ENCODE data around the gene CACNA2D2. TPM values are rescaled to one million over a fixed set of nuclear protein-coding genes. Genes with fewer than 3 reads are reported as not detected.

Gene CACNA2D2
- total RNA-seq, 1 donor, result not detected

DNA sequence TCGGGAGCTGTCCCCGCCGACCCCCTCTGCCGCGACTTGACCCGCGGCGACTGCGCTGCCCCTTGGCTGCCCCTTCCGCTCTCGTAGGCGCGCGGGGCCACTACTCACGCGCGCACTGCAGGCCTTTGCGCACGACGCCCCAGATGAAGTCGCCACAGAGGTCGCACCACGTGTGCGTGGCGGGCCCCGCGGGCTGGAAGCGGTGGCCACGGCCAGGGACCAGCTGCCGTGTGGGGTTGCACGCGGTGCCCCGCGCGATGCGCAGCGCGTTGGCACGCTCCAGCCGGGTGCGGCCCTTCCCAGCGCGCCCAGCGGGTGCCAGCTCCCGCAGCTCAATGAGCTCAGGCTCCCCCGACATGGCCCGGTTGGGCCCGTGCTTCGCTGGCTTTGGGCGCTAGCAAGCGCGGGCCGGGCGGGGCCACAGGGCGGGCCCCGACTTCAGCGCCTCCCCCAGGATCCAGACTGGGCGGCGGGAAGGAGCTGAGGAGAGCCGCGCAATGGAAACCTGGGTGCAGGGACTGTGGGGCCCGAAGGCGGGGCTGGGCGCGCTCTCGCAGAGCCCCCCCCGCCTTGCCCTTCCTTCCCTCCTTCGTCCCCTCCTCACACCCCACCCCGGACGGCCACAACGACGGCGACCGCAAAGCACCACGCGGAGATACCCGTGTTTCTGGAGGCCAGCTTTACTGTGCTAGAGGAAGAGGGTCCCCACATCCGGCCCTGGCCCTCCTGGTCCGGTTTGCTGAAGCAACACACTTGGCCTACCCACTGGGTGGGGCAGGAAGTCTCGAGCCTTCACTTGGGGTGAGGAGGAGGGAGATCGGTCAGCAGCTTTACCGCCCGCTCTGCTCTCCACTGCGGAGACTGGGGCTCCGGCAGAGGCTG is 162.7 kb downstream of the CACNA2D2 start, which contains the start of gene RASSF1:
Gene RASSF1 (minus strand): TSS at position 389 of the 882 bp plus-strand sequence. CDS start 31 bp downstream, at position 358.
- H3K27me3 ChIP-seq (ENCODE audit: insufficient read depth, low read length), result no peaks in the 10 kb centered on the region
- DNase-seq (ENCODE audit: insufficient read length, low spot score, missing footprints), result peak; percentile 96
- no peaks in the 10 kb centered on the region for H3K36me3 ChIP-seq (ENCODE audit: insufficient read depth, low read length)
- peaks cover 43% of the 10 kb centered on the region for H3K79me2 ChIP-seq (ENCODE audit: insufficient read depth, low read length)
- H3K9me3 ChIP-seq (ENCODE audit: low read depth, low read length), result no peaks in the 10 kb centered on the region
- peaks cover 6% of the 10 kb centered on the region for H4K20me1 ChIP-seq (ENCODE audit: insufficient read depth, low read length)
- TF ChIP-seq, protein P1, sequence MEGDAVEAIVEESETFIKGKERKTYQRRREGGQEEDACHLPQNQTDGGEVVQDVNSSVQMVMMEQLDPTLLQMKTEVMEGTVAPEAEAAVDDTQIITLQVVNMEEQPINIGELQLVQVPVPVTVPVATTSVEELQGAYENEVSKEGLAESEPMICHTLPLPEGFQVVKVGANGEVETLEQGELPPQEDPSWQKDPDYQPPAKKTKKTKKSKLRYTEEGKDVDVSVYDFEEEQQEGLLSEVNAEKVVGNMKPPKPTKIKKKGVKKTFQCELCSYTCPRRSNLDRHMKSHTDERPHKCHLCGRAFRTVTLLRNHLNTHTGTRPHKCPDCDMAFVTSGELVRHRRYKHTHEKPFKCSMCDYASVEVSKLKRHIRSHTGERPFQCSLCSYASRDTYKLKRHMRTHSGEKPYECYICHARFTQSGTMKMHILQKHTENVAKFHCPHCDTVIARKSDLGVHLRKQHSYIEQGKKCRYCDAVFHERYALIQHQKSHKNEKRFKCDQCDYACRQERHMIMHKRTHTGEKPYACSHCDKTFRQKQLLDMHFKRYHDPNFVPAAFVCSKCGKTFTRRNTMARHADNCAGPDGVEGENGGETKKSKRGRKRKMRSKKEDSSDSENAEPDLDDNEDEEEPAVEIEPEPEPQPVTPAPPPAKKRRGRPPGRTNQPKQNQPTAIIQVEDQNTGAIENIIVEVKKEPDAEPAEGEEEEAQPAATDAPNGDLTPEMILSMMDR (IDR thresholded peaks at IDR 0.05; ENCODE audit: extremely low read depth, low read depth, low read length), result no peak
- peak within 1 kb of the TSS; percentile 97 for H3K4me2 ChIP-seq (ENCODE audit: insufficient read depth, low read length)
- H3K4me3 ChIP-seq (ENCODE audit: insufficient read depth, low read length), result peak within 1 kb of the TSS; percentile 77
- peak within 1 kb of the TSS; percentile 83 for H3K27ac ChIP-seq (ENCODE audit: low read depth, low read length)
- H2AFZ ChIP-seq (ENCODE audit: low read length), result peak within 1 kb of the TSS; percentile 82
- peaks cover 44% of the 10 kb centered on the region for H3K4me1 ChIP-seq (ENCODE audit: insufficient read depth, low read length)

GRCh38 chr3:50340147-50340447 is 163.3 kb downstream of the CACNA2D2 start:
- Histone ChIP-seq H3K79me2 (ENCODE audit: insufficient read depth, low read length) (peaks cover 48% of the 10 kb centered on the region), H2AFZ (ENCODE audit: low read length) (peak overlapping the region; percentile 82), H3K27ac (ENCODE audit: low read depth, low read length) (peak overlapping the region; percentile 83), H3K9me3 (ENCODE audit: low read depth, low read length) (no peaks in the 10 kb centered on the region), H4K20me1 (ENCODE audit: insufficient read depth, low read length) (peaks cover 11% of the 10 kb centered on the region), H3K27me3 (ENCODE audit: insufficient read depth, low read length) (no peaks in the 10 kb centered on the region), H3K36me3 (ENCODE audit: insufficient read depth, low read length) (no peaks in the 10 kb centered on the region), H3K4me1 (ENCODE audit: insufficient read depth, low read length) (peaks cover 44% of the 10 kb centered on the region), H3K4me2 (ENCODE audit: insufficient read depth, low read length) (peak overlapping the region; percentile 97), H3K4me3 (ENCODE audit: insufficient read depth, low read length) (peak overlapping the region; percentile 77)
- TF ChIP-seq, protein P1 (IDR thresholded peaks at IDR 0.05; ENCODE audit: extremely low read depth, low read depth, low read length), result no peak
- DNase-seq (ENCODE audit: insufficient read length, low spot score, missing footprints), result no peak

DNA sequence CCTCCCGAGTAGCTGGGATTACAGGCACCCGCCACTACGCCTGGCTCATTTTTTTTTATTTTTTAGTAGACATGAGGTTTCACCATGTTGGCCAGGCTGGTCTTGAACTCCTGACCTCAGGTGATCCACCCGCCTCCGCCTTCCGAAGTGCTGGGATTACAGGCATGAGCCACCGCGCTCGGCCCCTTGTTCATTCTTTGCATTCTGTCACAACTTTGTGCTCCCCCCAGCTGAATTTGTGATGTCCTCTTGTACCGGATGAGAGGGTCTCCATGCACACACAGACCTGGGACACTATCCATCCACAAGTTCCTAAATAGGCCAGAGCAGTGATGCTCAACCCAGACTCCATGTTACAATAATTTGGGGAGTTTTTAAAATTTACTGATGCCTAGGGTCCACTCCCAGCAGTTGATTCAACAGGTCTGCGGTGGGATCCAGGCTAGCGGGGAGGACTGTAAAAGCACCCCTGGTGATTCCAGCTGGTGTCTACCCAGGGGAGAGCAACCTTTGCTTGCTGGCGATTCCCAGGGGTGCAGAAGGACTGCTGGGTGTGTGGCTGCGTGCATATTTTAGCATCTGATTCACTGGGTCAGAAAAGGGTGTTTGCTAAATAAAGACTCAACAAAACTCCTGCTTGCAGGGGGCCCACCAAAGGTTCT is 163.8 kb downstream of the CACNA2D2 start:
- Histone ChIP-seq H4K20me1 (ENCODE audit: insufficient read depth, low read length) (peaks cover 14% of the 10 kb centered on the region), H3K36me3 (ENCODE audit: insufficient read depth, low read length) (no peaks in the 10 kb centered on the region), H3K4me3 (ENCODE audit: insufficient read depth, low read length) (peak overlapping the region; percentile 77), H2AFZ (ENCODE audit: low read length) (peak overlapping the region; percentile 82), H3K4me2 (ENCODE audit: insufficient read depth, low read length) (peak overlapping the region; percentile 97), H3K27me3 (ENCODE audit: insufficient read depth, low read length) (no peaks in the 10 kb centered on the region), H3K9me3 (ENCODE audit: low read depth, low read length) (no peaks in the 10 kb centered on the region), H3K27ac (ENCODE audit: low read depth, low read length) (peak overlapping the region; percentile 83), H3K79me2 (ENCODE audit: insufficient read depth, low read length) (peaks cover 53% of the 10 kb centered on the region), H3K4me1 (ENCODE audit: insufficient read depth, low read length) (peaks cover 47% of the 10 kb centered on the region)
- DNase-seq (ENCODE audit: insufficient read length, low spot score, missing footprints), result peak; percentile 90
- TF ChIP-seq, protein P1 (IDR thresholded peaks at IDR 0.05; ENCODE audit: extremely low read depth, low read depth, low read length), result no peak

DNA sequence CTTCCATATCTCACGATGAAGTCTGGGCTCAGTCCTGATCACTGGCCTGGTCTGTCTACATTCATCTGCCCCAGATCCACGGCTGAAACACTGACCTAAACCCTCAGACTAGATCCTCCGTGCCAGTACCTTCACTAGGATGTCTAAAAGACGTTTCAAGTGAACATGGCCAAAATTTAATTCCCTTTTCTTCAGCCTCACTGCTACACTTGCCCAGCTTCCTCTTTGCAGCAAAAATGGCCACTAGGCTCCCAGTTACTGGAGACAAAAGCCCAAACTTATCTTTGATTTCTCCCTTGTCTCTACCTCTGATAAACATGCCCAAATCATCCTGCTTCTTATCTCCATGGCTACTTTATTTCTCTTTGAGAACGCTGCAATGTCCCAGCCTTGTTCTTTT is 164.5 kb downstream of the CACNA2D2 start:
- peaks cover 54% of the 10 kb centered on the region for H3K4me1 ChIP-seq (ENCODE audit: insufficient read depth, low read length)
- H2AFZ ChIP-seq (ENCODE audit: low read length), result no peak overlapping the region
- peak overlapping the region; percentile 5 for H3K4me2 ChIP-seq (ENCODE audit: insufficient read depth, low read length)
- no peaks in the 10 kb centered on the region for H3K36me3 ChIP-seq (ENCODE audit: insufficient read depth, low read length)
- H3K27me3 ChIP-seq (ENCODE audit: insufficient read depth, low read length), result no peaks in the 10 kb centered on the region
- H4K20me1 ChIP-seq (ENCODE audit: insufficient read depth, low read length), result peaks cover 20% of the 10 kb centered on the region
- H3K9me3 ChIP-seq (ENCODE audit: low read depth, low read length), result no peaks in the 10 kb centered on the region
- TF ChIP-seq, protein P1 (IDR thresholded peaks at IDR 0.05; ENCODE audit: extremely low read depth, low read depth, low read length), result no peak
- peaks cover 60% of the 10 kb centered on the region for H3K79me2 ChIP-seq (ENCODE audit: insufficient read depth, low read length)
- H3K27ac ChIP-seq (ENCODE audit: low read depth, low read length), result peak overlapping the region; percentile 4
- DNase-seq (ENCODE audit: insufficient read length, low spot score, missing footprints), result no peak
- H3K4me3 ChIP-seq (ENCODE audit: insufficient read depth, low read length), result no peak overlapping the region
